Measurements from ENCODE around the gene RBM33.

DNA sequence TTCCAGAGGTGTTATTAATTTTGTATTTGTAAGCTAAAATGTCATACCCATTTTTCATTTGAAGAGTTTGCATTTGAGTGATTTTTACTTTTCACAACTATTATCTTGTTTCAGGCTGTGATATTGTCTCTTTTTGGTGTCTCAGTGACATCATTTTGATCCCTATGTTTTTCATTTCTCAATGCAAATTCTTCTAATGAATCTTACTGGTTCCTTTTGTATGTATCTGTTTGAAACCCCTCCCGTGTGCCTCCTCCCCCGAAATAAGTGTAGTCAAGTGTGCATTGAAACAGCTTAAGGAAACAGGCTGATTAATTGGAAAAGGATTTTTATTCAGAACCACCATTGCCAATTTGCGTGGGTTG is 90.0 kb downstream of the RBM33 start:
- TF ChIP-seq POLR2AphosphoS5 (IDR thresholded peaks at IDR 0.05; ENCODE audit: borderline replicate concordance, low read depth, low read length) = no peak
- no peak for TF ChIP-seq EZH2 (IDR thresholded peaks at IDR 0.05)
